Psoas muscle (tissue), 8 donors: ENCODE measurements around the gene RNLS. TPM values are rescaled to one million over a fixed set of nuclear protein-coding genes. Genes with fewer than 3 reads are reported as not detected.

ENCODE experiments used
- ATAC-seq, 4 donors: fragments of 200-7000 bp; cut with Tn5 transposase; one replicate each; pipeline ENCODE4 v1.9.1; 2020; ENCODE audit warnings: moderate library complexity in 3 of 4, mild to moderate bottlenecking in 2 of 4
- DNase-seq, 2 donors: peaks; one replicate each; pipeline ENCODE4 v3.0.0-alpha.2; 2020
- H3K27ac ChIP-seq: fragments of 200-600 bp; one replicate; pipeline ENCODE4 v1.8.0; 2022
- H3K27me3 ChIP-seq, 3 donors: fragments of 200-600 bp in 1 of 3; one replicate each; pipeline versions ENCODE4 v1.6.1 to v1.8.0; 2013 to 2022; ENCODE audit warnings: low read length in 2 of 3, mild to moderate bottlenecking in 2 of 3, moderate library complexity in 1 of 3; ENCODE audit not compliant: insufficient read depth in 3 of 3
- H3K36me3 ChIP-seq, 2 donors: fragments of 200-600 bp in 1 of 2; one replicate each; pipeline versions ENCODE4 v1.6.1 to v1.8.0; 2013 to 2022; ENCODE audit warnings: low read depth in 1 of 2, mild to moderate bottlenecking in 1 of 2, moderate library complexity in 1 of 2; ENCODE audit not compliant: insufficient read depth in 1 of 2
- H3K4me1 ChIP-seq: fragments of 200-600 bp; one replicate; pipeline ENCODE4 v1.8.0; 2022
- H3K4me3 ChIP-seq: fragments of 200-600 bp; one replicate; pipeline ENCODE4 v1.8.0; 2022; ENCODE audit warnings: mild to moderate bottlenecking
- H3K9me3 ChIP-seq: fragments of 200-600 bp; one replicate; pipeline ENCODE4 v1.8.0; 2022
- WGBS, 3 donors: extraction: QIAGEN DNeasy Blood & Tissue Kit; methylation state at CpG; one replicate each; pipeline versions ENCODE4 v1.1.6 to v1.1.7; 2013; 5-methylcytosine and 5-hydroxymethylcytosine counted together
- intact Hi-C, 2 donors: fragments of 100-400 bp; cut with DNase I; formaldehyde crosslinking; loops; one replicate each; pipeline versions ENCODE4 v1.11.0 to v1.14.2; 2022
- polyA plus RNA-seq, 3 donors: library from polyadenylated mRNA; stranded (reverse); fragments of 200-250 nt; gene quantifications; one replicate each; pipeline ENCODE4 v1.2.3, GENCODE V29; 2013
- total RNA-seq, 4 donors: library from RNA; stranded (reverse); fragmentation: NEBNext Ultra II Directional in 2 of 4; extraction: Animal tissue kit (Norgen Biotek cat#: 25700) in 2 of 4; gene quantifications; one replicate each; pipeline versions ENCODE4 v1.2.1 to v1.2.4, GENCODE V29; 2021 to 2023
- TF ChIP-seq, protein P1 (sequence below): fragments of 200-600 bp; IDR thresholded peaks from one replicate; pipeline ENCODE4 v1.8.0; 2022; ENCODE audit warnings: antibody characterized with exemption
- donor health status: healthy with polysubstance abuse.
- donor health status: DM: no; HTN: no; CAD: no; lungs with moderate emphysema.
- donor health status: Bipolar disorder and iron deficiency.
- donor health status: healthy.
- donor health status: DM: yes; HTN: yes; CAD: no.
- donor health status: DM: no; HTN: no; CAD: no.
- donor health status: DM: no; HTN: no; CAD: no.
- donor health status: DM: yes; HTN: yes; CAD: no.

Gene RNLS
- total and polyA plus RNA-seq, 7 donors = 3.0 to 9.2 (median 6.7) TPM

DNA sequence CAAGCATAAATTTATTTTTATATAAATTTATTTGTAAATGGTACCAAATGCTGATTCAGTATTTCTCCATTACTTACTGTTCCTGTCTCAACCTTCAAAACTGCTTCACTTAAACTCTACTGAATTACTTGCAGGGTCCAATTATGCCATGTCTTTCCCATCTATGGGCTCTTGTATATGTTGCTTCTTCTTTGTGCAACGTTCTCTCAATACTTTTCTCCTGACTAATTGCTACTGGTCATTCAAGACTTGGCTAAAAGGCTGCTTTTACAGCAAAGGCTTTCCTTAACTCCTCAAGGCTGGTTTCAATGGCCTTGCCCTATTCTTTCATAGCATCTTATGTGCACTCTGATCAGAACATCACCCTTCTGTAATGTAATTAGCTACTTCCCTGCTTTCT is 67.9 kb downstream of the RNLS start:
- Histone ChIP-seq H3K4me3 (no peak overlapping the region), H3K9me3 (no peaks in the 10 kb centered on the region), H3K27ac (no peak overlapping the region), H3K27me3 (no peaks in the 10 kb centered on the region), H3K36me3 (no peaks in the 10 kb centered on the region), H3K4me1 (no peaks in the 10 kb centered on the region)
- intact Hi-C loops = no loop called here
- WGBS, 3 donors = 70 to 78% (median 71%) methylated on average over 1 of the region's 1 CpG
- ATAC-seq (no peak), DNase-seq (no peak)
- TF ChIP-seq, protein P1, sequence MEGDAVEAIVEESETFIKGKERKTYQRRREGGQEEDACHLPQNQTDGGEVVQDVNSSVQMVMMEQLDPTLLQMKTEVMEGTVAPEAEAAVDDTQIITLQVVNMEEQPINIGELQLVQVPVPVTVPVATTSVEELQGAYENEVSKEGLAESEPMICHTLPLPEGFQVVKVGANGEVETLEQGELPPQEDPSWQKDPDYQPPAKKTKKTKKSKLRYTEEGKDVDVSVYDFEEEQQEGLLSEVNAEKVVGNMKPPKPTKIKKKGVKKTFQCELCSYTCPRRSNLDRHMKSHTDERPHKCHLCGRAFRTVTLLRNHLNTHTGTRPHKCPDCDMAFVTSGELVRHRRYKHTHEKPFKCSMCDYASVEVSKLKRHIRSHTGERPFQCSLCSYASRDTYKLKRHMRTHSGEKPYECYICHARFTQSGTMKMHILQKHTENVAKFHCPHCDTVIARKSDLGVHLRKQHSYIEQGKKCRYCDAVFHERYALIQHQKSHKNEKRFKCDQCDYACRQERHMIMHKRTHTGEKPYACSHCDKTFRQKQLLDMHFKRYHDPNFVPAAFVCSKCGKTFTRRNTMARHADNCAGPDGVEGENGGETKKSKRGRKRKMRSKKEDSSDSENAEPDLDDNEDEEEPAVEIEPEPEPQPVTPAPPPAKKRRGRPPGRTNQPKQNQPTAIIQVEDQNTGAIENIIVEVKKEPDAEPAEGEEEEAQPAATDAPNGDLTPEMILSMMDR = no peak

DNA sequence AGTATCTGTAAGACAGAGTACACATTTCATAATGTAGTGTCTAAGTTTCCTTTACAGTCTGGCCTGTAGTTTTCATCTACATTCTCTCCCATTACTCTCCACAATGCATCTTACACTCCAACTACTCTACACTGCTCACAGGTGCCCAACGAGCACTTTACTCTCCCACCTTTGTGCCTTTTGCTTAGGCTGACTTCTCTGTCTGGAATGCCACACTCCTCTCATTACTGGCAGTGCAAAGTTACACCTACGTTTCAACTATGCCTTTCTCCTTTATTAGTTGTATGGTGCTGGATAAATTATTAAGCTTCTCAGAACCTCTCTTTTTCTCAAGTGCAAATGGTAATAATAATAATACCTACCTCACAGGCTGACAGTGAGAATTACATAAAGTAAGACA is 70.5 kb downstream of the RNLS start:
- H3K36me3 ChIP-seq = no peaks in the 10 kb centered on the region
- H3K27ac ChIP-seq = no peak overlapping the region
- TF ChIP-seq, protein P1 = no peak
- WGBS, 3 donors = 60 to 73% (median 72%) methylated on average over 2 of the region's 2 CpGs
- no peak overlapping the region for H3K4me3 ChIP-seq
- no peaks in the 10 kb centered on the region for H3K4me1 ChIP-seq
- ATAC-seq = no peak
- no peaks in the 10 kb centered on the region for H3K27me3 ChIP-seq
- H3K9me3 ChIP-seq = no peaks in the 10 kb centered on the region
- intact Hi-C loops = no loop called here
- no peak for DNase-seq

DNA sequence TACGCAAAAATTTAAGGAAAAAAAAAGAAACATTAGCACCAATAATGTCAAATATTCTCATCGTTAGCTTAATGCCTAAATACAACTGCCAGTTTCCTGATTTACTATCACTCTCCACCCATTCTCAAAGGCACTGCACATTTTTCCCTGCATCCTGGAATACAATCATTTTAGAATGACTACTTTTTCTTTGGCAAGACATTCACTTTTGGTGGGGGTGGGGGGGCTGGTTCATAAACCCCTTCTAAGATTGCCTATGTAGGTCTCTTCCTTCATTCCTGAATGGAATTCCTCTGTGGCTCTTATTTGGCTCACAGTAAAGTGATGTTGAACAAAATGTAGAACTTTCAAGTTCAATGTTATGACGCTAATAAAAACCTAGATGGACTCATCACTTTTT is 74.3 kb downstream of the RNLS start:
- no peak for DNase-seq
- H3K4me3 ChIP-seq = no peak overlapping the region
- ATAC-seq = no peak
- H3K9me3 ChIP-seq = no peaks in the 10 kb centered on the region
- H3K27ac ChIP-seq = no peak overlapping the region
- WGBS, 3 donors = 50 to 71% (median 52%) methylated on average over 3 of the region's 3 CpGs
- H3K27me3 ChIP-seq = no peaks in the 10 kb centered on the region
- no peaks in the 10 kb centered on the region for H3K36me3 ChIP-seq
- no peaks in the 10 kb centered on the region for H3K4me1 ChIP-seq
- intact Hi-C loops = no loop called here
- TF ChIP-seq, protein P1 = no peak

DNA sequence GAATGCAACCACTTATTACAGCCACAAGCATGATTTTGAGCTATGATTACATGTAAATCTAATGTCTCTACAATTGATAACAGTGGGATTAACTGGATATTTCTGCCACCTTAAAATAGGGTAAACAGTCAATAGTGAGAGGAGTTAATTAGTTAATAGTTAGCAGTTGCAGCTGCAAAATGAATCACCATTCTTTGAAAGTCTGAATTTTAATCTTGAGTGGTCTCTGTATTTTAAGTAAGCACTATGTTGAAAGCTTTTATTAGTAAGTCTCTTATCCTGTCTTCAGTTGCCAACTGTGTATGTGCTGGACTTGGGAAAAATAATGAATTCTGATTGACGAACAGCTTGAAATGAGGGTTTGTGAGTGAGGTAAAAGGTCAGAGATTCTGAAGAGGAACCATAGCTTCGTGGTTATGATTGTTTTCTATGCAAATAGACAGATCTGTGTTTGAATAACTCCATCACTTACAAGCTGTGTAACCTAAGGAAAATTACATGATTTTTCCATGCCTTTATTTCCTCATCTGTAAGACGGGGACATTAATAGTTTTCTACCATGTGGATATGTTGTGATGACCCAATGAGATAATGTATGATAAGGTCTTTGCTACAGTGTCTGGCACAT is 75.2 kb downstream of the RNLS start:
- DNase-seq (no peak), ATAC-seq (no peak)
- no peaks in the 10 kb centered on the region for H3K4me1 ChIP-seq
- H3K4me3 ChIP-seq = no peak overlapping the region
- H3K27me3 ChIP-seq = no peaks in the 10 kb centered on the region
- H3K9me3 ChIP-seq = no peaks in the 10 kb centered on the region
- intact Hi-C loops = no loop called here
- WGBS, 3 donors = 82 to 86% (median 85%) methylated on average over 3 of the region's 3 CpGs
- H3K36me3 ChIP-seq = no peaks in the 10 kb centered on the region
- no peak overlapping the region for H3K27ac ChIP-seq
- TF ChIP-seq, protein P1 = no peak

DNA sequence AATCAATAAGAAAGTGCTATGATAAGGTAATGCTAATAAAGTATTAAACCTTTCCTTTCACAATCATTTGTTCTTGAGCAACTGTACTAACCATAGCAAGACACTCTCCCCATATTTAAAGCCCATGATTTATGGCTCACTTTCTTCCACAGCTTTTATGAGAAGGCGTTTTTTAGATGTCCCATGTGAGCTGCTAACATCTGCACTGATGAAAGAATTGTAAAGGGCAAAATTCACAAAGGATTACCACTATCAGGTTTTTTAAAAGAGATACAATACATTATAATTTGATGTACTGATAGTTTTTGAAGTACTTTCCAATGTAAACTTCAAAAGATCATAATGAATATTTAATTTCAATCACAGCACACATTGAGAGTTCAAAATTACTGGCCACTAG is 75.7 kb downstream of the RNLS start:
- Histone ChIP-seq H3K27ac (no peak overlapping the region), H3K4me1 (no peaks in the 10 kb centered on the region), H3K4me3 (no peak overlapping the region), H3K9me3 (no peaks in the 10 kb centered on the region), H3K36me3 (no peaks in the 10 kb centered on the region), H3K27me3 (no peaks in the 10 kb centered on the region)
- TF ChIP-seq, protein P1 = no peak
- DNase-seq (no peak), ATAC-seq (no peak)
- intact Hi-C loops = no loop called here
- WGBS, 3 donors = 31 to 39% (median 35%) methylated on average over 1 of the region's 1 CpG
